NOMO-1 (cell line): ENCODE results near the gene COL26A1.

Experiments
- DNase-seq, 2 experiments: peaks; one replicate each; lab custom pipeline; 2025; ENCODE audit not compliant: unreplicated experiment in 2 of 2; lab: John Stamatoyannopoulos, UW

Gene COL26A1

GRCh38 chr7:101368422-101369165 is 5.9 kb downstream of the COL26A1 start:
- DNase-seq = no peak

GRCh38 chr7:101370836-101371235 is 8.2 kb downstream of the COL26A1 start:
- no peak for DNase-seq

GRCh38 chr7:101373812-101374614 is 11.3 kb downstream of the COL26A1 start:
- no peak for DNase-seq

GRCh38 chr7:101374990-101375389 is 12.3 kb downstream of the COL26A1 start:
- no peak for DNase-seq

GRCh38 chr7:101376601-101377000 is 13.9 kb downstream of the COL26A1 start:
- no peak for DNase-seq

GRCh38 chr7:101377189-101377736 is 14.6 kb downstream of the COL26A1 start:
- no peak for DNase-seq

- no peak for DNase-seq
Measured at GRCh38 chr7:101378751-101379174, 16.1 kb downstream of the COL26A1 start.

GRCh38 chr7:101379302-101379701 is 16.6 kb downstream of the COL26A1 start:
- DNase-seq = no peak

- no peak for DNase-seq
Measured at GRCh38 chr7:101381549-101382111, 19.0 kb downstream of the COL26A1 start.

- no peak for DNase-seq
Measured at GRCh38 chr7:101382937-101383336, 20.3 kb downstream of the COL26A1 start.

GRCh38 chr7:101386177-101386557 is 23.5 kb downstream of the COL26A1 start:
- no peak for DNase-seq

- DNase-seq = no peak
Measured at GRCh38 chr7:101386558-101387231, 24.0 kb downstream of the COL26A1 start.

- no peak for DNase-seq
Measured at GRCh38 chr7:101390901-101391301, 28.2 kb downstream of the COL26A1 start.

- DNase-seq = no peak
Measured at GRCh38 chr7:101391991-101392390, 29.3 kb downstream of the COL26A1 start.

- no peak for DNase-seq
Measured at GRCh38 chr7:101393865-101394264, 31.2 kb downstream of the COL26A1 start.

GRCh38 chr7:101395376-101395775 is 32.7 kb downstream of the COL26A1 start:
- DNase-seq = no peak

- no peak for DNase-seq
Measured at GRCh38 chr7:101397243-101397642, 34.6 kb downstream of the COL26A1 start.

- no peak for DNase-seq
Measured at GRCh38 chr7:101397770-101398324, 35.2 kb downstream of the COL26A1 start.

- DNase-seq = no peak
Measured at GRCh38 chr7:101398396-101399289, 36.0 kb downstream of the COL26A1 start.

GRCh38 chr7:101399759-101400158 is 37.1 kb downstream of the COL26A1 start:
- DNase-seq = no peak
